Endothelial cell (in vitro differentiated cells): ENCODE measurements around the gene ZNF593. TPM values are rescaled to one million over a fixed set of nuclear protein-coding genes. Genes with fewer than 3 reads are reported as not detected.

Source experiments
- DNase-seq: peaks from one replicate; pipeline ENCODE4 v3.0.0; 2021; ENCODE audit warnings: low spot score
- H3K27ac Mint-ChIP-seq: one replicate; pipeline ENCODE4 v1.8.0; 2021; ENCODE audit warnings: mixed read lengths, inconsistent platforms; ENCODE audit not compliant: unreplicated experiment
- H3K27me3 Mint-ChIP-seq: one replicate; pipeline ENCODE4 v1.8.0; 2021; ENCODE audit warnings: mild to moderate bottlenecking, moderate library complexity, mixed read lengths, inconsistent platforms; ENCODE audit not compliant: unreplicated experiment
- H3K36me3 Mint-ChIP-seq: one replicate; pipeline ENCODE4 v1.8.0; 2021; ENCODE audit warnings: mild to moderate bottlenecking, low read depth, mixed read lengths, inconsistent platforms; ENCODE audit not compliant: unreplicated experiment
- H3K4me1 Mint-ChIP-seq: one replicate; pipeline ENCODE4 v1.8.0; 2021; ENCODE audit warnings: mild to moderate bottlenecking, mixed read lengths, inconsistent platforms; ENCODE audit not compliant: unreplicated experiment
- H3K4me3 Mint-ChIP-seq: one replicate; pipeline ENCODE4 v1.8.0; 2021; ENCODE audit warnings: mild to moderate bottlenecking, mixed read lengths, inconsistent platforms; ENCODE audit not compliant: unreplicated experiment
- H3K9me3 Mint-ChIP-seq: one replicate; pipeline ENCODE4 v1.8.0; 2021; ENCODE audit warnings: mixed read lengths, inconsistent platforms; ENCODE audit not compliant: unreplicated experiment
- long read RNA-seq: library from polyadenylated mRNA; unstranded; transcript quantifications from one replicate; pipeline ENCODE4 v2.0.0, GENCODE V29; 2020; ENCODE audit not compliant: unreplicated experiment
- total RNA-seq: library from RNA; stranded (reverse); fragmentation: NEBNext Ultra II Directional; extraction: Animal tissue kit (Norgen Biotek cat#: 25700); gene quantifications from one replicate; pipeline ENCODE4 v1.2.1, GENCODE V29; 2021; ENCODE audit not compliant: unreplicated experiment
- TF ChIP-seq, protein P1 (sequence below): fragments of 200-600 bp; sonication (generic); IDR thresholded peaks from one replicate; pipeline ENCODE4 v1.5.0; 2021; ENCODE audit warnings: antibody characterized with exemption; ENCODE audit not compliant: unreplicated experiment

The ZNF593 gene
- 17.9 TPM for total RNA-seq
- long read RNA-seq, transcript ZNF593-202 (3 exons, 675 nt) = major isoform, 19 of 19 reads
- long read RNA-seq, partial matches to known transcripts = 0 of 19 reads
- long read RNA-seq, other reads (novel, unspliced or antisense) = 0 of 19 reads

DNA sequence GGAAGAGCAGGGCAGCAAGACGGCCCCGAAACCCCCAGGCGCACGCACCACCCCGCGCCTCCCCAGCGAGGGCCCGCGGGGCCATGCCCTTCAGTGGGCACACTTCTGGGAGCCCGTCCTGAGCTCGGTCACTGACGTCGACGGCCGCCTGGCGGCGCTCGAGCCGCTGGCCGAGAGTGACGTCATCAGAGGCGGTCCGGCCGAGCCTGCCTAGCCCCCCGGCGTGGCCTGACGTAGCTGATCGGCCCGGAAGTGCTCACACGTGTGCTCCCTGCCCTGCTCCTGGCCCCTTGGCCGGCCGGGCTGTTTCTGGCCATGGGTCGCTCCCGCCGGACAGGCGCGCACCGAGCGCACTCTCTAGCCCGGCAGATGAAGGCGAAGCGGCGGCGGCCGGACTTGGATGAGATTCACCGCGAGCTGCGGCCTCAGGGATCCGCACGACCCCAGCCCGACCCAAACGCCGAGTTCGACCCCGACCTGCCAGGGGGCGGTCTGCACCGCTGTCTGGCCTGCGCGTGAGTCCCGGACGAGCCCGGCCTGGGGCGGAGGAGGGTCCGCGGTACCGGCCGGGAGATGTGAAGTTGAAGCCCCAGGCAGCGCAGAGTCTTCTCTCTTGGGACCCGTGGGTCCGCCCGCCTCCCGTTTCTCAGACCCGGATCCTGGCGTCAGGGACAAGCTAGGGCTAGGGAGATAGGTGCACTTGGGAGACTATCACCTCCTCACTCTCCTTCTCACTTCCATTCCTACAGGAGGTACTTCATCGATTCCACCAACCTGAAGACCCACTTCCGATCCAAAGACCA, at the start of gene ZNF593:
Gene ZNF593 (plus strand): TSS at position 240 of the 803 bp plus-strand sequence. CDS start 76 bp downstream, at position 316.
- DNase-seq = peak; percentile 95
- Mint-ChIP-seq H3K36me3 (no peaks in the 10 kb centered on the region), H3K27me3 (peaks cover 16% of the 10 kb centered on the region), H3K9me3 (no peaks in the 10 kb centered on the region), H3K4me1 (peaks cover 16% of the 10 kb centered on the region), H3K27ac (no peak within 1 kb of the TSS), H3K4me3 (peak within 1 kb of the TSS; percentile 89)
- TF ChIP-seq, protein P1, sequence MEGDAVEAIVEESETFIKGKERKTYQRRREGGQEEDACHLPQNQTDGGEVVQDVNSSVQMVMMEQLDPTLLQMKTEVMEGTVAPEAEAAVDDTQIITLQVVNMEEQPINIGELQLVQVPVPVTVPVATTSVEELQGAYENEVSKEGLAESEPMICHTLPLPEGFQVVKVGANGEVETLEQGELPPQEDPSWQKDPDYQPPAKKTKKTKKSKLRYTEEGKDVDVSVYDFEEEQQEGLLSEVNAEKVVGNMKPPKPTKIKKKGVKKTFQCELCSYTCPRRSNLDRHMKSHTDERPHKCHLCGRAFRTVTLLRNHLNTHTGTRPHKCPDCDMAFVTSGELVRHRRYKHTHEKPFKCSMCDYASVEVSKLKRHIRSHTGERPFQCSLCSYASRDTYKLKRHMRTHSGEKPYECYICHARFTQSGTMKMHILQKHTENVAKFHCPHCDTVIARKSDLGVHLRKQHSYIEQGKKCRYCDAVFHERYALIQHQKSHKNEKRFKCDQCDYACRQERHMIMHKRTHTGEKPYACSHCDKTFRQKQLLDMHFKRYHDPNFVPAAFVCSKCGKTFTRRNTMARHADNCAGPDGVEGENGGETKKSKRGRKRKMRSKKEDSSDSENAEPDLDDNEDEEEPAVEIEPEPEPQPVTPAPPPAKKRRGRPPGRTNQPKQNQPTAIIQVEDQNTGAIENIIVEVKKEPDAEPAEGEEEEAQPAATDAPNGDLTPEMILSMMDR = peak; percentile 95

DNA sequence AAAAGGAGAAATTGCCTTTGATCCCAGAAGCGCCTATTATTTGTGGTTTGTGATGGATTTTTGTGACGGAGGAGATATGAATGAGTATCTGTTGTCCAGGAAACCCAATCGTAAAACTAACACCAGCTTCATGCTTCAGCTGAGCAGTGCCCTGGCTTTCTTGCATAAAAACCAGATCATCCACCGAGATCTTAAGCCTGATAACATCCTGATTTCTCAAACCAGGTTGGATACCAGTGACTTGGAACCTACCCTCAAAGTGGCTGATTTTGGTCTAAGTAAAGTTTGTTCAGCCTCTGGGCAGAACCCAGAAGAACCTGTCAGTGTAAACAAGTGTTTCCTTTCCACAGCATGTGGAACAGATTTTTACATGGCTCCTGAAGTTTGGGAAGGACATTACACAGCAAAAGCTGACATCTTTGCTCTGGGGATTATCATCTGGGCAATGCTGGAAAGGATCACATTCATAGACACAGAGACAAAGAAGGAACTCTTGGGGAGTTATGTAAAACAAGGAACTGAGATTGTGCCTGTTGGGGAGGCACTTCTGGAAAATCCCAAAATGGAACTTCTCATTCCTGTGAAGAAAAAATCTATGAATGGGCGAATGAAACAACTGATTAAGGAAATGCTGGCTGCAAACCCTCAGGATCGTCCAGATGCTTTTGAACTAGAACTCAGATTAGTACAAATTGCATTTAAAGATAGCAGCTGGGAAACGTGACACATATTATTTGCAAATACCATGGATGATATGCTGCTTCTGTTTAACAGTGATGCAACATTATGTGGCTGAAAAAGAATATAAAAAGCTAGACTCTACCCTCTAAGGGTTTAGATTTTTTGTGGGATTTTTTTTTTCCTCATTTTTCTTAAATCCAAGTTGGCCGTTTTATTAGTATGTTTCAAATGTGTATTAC, 47.6 kb upstream of the ZNF593 start:
- DNase-seq = no peak
- Mint-ChIP-seq H3K36me3 (peaks cover 4% of the 10 kb centered on the region), H3K4me3 (no peak overlapping the region), H3K27ac (no peak overlapping the region), H3K4me1 (peaks cover under 1% of the 10 kb centered on the region), H3K9me3 (no peaks in the 10 kb centered on the region), H3K27me3 (no peaks in the 10 kb centered on the region)
- TF ChIP-seq, protein P1 = no peak

DNA sequence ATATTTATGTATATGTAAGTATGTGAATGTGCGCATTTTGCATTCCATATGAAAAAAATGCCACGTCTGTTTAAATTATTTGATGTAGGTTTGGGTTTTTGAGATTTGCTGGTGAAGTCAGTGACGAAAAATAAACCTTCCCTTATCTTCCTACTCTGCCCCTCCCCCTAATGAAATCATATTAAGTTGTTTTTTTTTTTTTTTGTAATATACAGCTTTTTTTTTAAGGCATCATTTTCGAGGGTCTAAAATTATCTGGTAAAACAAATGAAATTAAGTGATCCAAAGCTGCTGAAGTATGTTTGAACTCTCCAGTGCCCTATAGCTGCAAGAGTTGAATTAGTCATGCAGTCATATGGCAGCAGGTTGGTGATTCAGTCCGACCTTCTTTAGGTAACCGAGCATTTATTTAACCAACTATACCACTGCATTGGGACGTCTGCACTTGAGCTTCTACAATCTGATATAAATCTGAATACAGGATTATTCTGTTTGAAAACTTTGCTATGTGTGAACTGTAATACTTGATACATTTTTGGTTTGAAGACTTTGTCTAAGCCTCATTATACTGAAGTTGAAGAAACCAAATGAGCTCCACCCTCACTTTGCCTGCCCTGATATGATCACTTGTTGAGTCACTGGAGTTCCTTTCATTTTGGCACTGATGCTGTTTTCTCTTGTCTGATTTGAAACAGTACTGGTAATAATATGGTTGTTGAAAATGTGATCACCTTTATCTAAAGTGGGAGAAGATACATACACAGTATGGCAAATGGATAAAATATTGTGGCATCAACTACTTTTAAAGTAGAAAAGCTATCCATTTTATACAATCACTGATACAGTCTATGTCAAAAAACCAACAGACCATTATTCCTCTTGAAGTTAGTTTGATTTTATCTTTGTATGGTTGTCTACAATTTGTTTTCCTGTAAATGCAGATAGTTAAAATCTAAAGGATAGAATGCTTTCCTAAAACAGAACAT, 46.4 kb upstream of the ZNF593 start:
- Mint-ChIP-seq H3K27ac (no peak overlapping the region), H3K27me3 (peaks cover 2% of the 10 kb centered on the region), H3K36me3 (peaks cover 4% of the 10 kb centered on the region), H3K4me1 (peaks cover 11% of the 10 kb centered on the region), H3K4me3 (no peak overlapping the region), H3K9me3 (no peaks in the 10 kb centered on the region)
- TF ChIP-seq, protein P1 = no peak
- DNase-seq = no peak

DNA sequence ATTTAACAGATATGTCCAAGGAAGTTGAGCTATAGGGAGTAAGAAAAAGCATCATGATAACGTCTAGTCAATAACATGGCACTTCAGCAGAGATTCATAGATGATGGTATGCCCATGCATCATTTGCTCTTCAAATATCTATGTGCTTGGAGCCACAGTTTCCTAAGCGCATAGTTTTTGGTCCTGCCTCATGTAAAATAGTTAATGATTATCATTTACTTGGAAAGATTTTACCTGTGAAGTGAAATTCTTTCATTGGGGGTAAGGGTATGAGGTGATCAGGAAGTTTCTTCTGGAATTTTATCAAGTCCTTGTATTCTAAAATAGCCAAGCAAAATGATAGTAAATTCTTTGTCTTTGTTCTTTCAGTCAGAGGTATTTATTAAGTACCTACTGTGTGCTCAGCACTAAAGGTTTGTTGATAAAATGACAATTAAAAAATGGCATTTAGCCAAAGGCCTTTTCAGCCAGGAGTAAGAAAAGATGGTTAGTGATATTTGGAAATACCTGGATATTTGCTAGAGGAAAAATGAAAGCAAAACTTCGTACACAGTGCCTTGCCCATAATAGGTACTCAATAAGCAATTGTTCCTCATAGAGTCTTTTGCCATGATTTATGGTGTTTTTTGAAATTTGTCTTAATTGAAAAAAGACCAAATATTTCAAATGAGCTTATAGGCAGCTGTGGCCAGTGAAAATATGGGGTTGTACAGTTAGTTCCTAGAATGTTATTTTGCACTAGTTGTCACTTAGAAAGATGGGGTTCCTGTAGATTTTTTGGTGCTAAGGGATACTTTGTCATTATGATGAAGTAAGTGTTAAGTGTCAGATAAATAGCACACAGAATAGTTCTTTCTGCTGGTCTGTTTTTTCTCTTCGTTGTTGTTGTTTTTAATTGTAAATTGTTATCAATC, 45.0 kb upstream of the ZNF593 start:
- Mint-ChIP-seq H3K9me3 (no peaks in the 10 kb centered on the region), H3K27ac (no peak overlapping the region), H3K4me3 (no peak overlapping the region), H3K36me3 (no peaks in the 10 kb centered on the region), H3K27me3 (peaks cover 2% of the 10 kb centered on the region), H3K4me1 (peaks cover 11% of the 10 kb centered on the region)
- TF ChIP-seq, protein P1 = no peak
- DNase-seq = no peak
